CD4-positive, alpha-beta T cell treated with Interleukin-6 at 100 ng/mL for 8 hours (primary cell): ENCODE measurements around the gene CYTH3.
"Not testable (repeated sequence)": the region's sequence is repeated elsewhere in the genome, so short reads cannot be mapped to it uniquely, and the experiment has no call there.

ENCODE experiments used
- DNase-seq: peaks from one replicate; pipeline ENCODE4 v3.0.0-alpha.2; 2020; ENCODE audit warnings: mixed read lengths, low spot score

Gene CYTH3

GRCh38 chr7:6229284-6229683 is 43.1 kb downstream of the CYTH3 start:
- not testable (repeated sequence) for DNase-seq

GRCh38 chr7:6228361-6229229 is 43.8 kb downstream of the CYTH3 start:
- no peak for DNase-seq

- no peak for DNase-seq
Observed at GRCh38 chr7:6227294-6227846, 45.1 kb downstream of the CYTH3 start.

- DNase-seq = no peak
Observed at GRCh38 chr7:6226194-6226799, 46.1 kb downstream of the CYTH3 start.

- DNase-seq = not testable (repeated sequence)
Observed at GRCh38 chr7:6223411-6223810, 49.0 kb downstream of the CYTH3 start.

GRCh38 chr7:6223010-6223409 is 49.4 kb downstream of the CYTH3 start:
- DNase-seq = not testable (repeated sequence)

- peak; percentile 51 for DNase-seq
Observed at GRCh38 chr7:6221340-6222319, 50.8 kb downstream of the CYTH3 start.

GRCh38 chr7:6218329-6218728 is 54.1 kb downstream of the CYTH3 start:
- no peak for DNase-seq

- DNase-seq = no peak
Observed at GRCh38 chr7:6212008-6212407, 60.4 kb downstream of the CYTH3 start.

GRCh38 chr7:6210621-6211372 is 61.6 kb downstream of the CYTH3 start:
- no peak for DNase-seq

GRCh38 chr7:6209340-6209739 is 63.1 kb downstream of the CYTH3 start:
- DNase-seq = no peak

GRCh38 chr7:6208573-6209328 is 63.7 kb downstream of the CYTH3 start:
- no peak for DNase-seq

- DNase-seq = no peak
Observed at GRCh38 chr7:6205971-6206660, 66.3 kb downstream of the CYTH3 start.

GRCh38 chr7:6203381-6203780 is 69.0 kb downstream of the CYTH3 start:
- DNase-seq = no peak

- DNase-seq = no peak
Observed at GRCh38 chr7:6202117-6202516, 70.3 kb downstream of the CYTH3 start.

- DNase-seq = no peak
Observed at GRCh38 chr7:6200971-6201370, 71.5 kb downstream of the CYTH3 start.

- DNase-seq = no peak
Observed at GRCh38 chr7:6198689-6199595, 73.5 kb downstream of the CYTH3 start.

GRCh38 chr7:6197801-6198551 is 74.4 kb downstream of the CYTH3 start:
- no peak for DNase-seq
